Kidney epithelial cell (primary cell): ENCODE data around the gene STK40. TPM values are rescaled to one million over a fixed set of nuclear protein-coding genes. Genes with fewer than 3 reads are reported as not detected.

Source experiments
- DNase-seq: peaks from one replicate; pipeline ENCODE4 v3.0.0-alpha.2; 2010; ENCODE audit warnings: low read depth
- H3K27me3 ChIP-seq: 2 replicates; pipeline ENCODE4 v1.6.0; 2011; ENCODE audit warnings: low read length; ENCODE audit not compliant: control insufficient read depth, insufficient read depth
- H3K36me3 ChIP-seq: 2 replicates; pipeline ENCODE4 v1.5.1; 2011; ENCODE audit warnings: low read length; ENCODE audit not compliant: control insufficient read depth, insufficient read depth
- H3K4me3 ChIP-seq: 2 replicates; pipeline ENCODE4 v1.5.1; 2011; ENCODE audit warnings: low read depth, mild to moderate bottlenecking, control low read depth, low read length
- total RNA-seq: library from RNA; depleted of rRNA; stranded (reverse); fragments of >200 nt; gene quantifications from 2 replicates; pipeline ENCODE4 v1.2.3, GENCODE V29; 2015
- TF ChIP-seq, protein P1 (sequence below): IDR thresholded peaks from 2 replicates; pipeline ENCODE4 v1.5.1; 2011; ENCODE audit warnings: mild to moderate bottlenecking, moderate library complexity, low read length, control low read depth, inconsistent platforms; ENCODE audit not compliant: insufficient read depth, poor library complexity, severe bottlenecking

STK40 gene
- total RNA-seq, 1 donor from 2014 or later = 35.6 TPM

DNA sequence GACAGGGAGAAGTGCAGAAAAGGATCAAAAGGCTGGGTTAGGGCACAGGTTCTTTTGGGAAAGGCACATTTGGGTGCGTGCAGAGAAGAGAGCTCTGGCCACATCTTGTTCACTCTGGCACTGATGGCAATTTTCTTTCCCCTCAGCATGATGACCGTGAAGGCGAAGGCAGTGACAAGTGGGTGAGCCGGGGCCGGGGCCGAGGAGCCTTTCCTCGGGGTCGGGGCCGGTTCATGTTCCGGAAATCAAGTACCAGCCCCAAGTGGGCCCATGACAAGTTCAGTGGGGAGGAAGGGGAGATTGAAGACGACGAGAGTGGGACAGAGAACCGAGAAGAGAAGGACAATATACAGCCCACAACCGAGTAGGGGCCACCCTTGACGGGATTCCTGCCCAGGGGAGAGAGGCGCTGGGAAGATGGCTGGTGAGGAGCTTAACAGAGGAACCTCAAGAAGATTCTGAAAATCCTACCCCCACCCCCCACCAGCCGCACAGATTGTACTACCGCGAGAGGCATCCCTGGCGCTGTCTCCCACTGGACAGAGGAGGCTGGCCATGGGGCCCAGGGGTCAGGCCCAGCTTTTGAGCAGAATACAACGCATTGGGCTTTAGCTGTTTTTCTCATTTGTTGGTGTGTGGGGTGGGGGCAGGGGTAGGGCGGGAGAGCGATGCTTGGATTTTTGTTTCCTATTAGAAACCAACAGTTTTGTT, 81.9 kb downstream of the STK40 start:
- Histone ChIP-seq H3K4me3 (no peak overlapping the region), H3K36me3 (no peaks in the 10 kb centered on the region), H3K27me3 (no peaks in the 10 kb centered on the region)
- TF ChIP-seq, protein P1, sequence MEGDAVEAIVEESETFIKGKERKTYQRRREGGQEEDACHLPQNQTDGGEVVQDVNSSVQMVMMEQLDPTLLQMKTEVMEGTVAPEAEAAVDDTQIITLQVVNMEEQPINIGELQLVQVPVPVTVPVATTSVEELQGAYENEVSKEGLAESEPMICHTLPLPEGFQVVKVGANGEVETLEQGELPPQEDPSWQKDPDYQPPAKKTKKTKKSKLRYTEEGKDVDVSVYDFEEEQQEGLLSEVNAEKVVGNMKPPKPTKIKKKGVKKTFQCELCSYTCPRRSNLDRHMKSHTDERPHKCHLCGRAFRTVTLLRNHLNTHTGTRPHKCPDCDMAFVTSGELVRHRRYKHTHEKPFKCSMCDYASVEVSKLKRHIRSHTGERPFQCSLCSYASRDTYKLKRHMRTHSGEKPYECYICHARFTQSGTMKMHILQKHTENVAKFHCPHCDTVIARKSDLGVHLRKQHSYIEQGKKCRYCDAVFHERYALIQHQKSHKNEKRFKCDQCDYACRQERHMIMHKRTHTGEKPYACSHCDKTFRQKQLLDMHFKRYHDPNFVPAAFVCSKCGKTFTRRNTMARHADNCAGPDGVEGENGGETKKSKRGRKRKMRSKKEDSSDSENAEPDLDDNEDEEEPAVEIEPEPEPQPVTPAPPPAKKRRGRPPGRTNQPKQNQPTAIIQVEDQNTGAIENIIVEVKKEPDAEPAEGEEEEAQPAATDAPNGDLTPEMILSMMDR = no peak
- DNase-seq = no peak

- Histone ChIP-seq H3K27me3 (no peaks in the 10 kb centered on the region), H3K4me3 (no peak overlapping the region), H3K36me3 (peaks cover 2% of the 10 kb centered on the region)
- TF ChIP-seq, protein P1 = no peak
- DNase-seq = no peak
Observed at GRCh38 chr1:36303244-36303643, 82.5 kb downstream of the STK40 start.

- no peak overlapping the region for H3K4me3 ChIP-seq
- H3K36me3 ChIP-seq = peaks cover 2% of the 10 kb centered on the region
- no peaks in the 10 kb centered on the region for H3K27me3 ChIP-seq
- no peak for DNase-seq
- TF ChIP-seq, protein P1 = no peak
Observed at GRCh38 chr1:36301220-36301619, 84.5 kb downstream of the STK40 start.

DNA sequence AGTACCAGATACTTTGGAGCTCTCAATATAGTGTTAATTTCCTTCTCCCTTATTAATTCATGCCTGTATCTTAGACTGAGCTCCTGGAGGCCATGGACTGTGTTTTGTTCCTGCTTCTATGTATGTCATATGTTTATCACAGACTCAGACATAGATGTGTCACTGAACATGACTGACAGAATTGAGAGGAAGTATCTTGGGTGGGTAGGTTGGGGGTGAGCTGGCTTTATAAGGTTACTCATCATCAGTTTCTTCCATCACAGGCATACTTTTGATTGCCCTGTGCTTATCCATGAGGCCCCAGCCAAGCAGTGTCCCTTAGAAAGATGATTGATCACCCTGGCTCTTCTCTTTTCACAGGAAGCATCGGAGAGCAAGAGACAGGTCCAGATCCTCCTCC, 85.2 kb downstream of the STK40 start:
- Histone ChIP-seq H3K36me3 (peaks cover 3% of the 10 kb centered on the region), H3K4me3 (no peak overlapping the region), H3K27me3 (no peaks in the 10 kb centered on the region)
- TF ChIP-seq, protein P1 = no peak
- no peak for DNase-seq

- TF ChIP-seq, protein P1 = no peak
- H3K4me3 ChIP-seq = no peak overlapping the region
- DNase-seq = no peak
- peaks cover 3% of the 10 kb centered on the region for H3K36me3 ChIP-seq
- no peaks in the 10 kb centered on the region for H3K27me3 ChIP-seq
Observed at GRCh38 chr1:36298640-36299039, 87.1 kb downstream of the STK40 start.

GRCh38 chr1:36297062-36297461, 88.7 kb downstream of the STK40 start:
- TF ChIP-seq, protein P1 = no peak
- no peak overlapping the region for H3K4me3 ChIP-seq
- H3K36me3 ChIP-seq = peaks cover 3% of the 10 kb centered on the region
- no peak for DNase-seq
- H3K27me3 ChIP-seq = no peaks in the 10 kb centered on the region
